RWPE2 (cell line): ENCODE data around the gene ERICH6B.
A peak's percentile ranks its signal among the peaks of the same experiment; 100 is the strongest.

Experiments used
- ATAC-seq: fragments of 200-7000 bp; cut with Tn5 transposase; 3 replicates; pipeline ENCODE4 v1.9.1; 2021; ENCODE audit warnings: low read depth
- DNase-seq: peaks from one replicate; pipeline ENCODE4 v3.0.0-alpha.2; 2020; ENCODE audit warnings: low spot score
- H3K27ac ChIP-seq: fragments of 450-650 bp; 2 replicates; pipeline ENCODE4 v1.5.1; 2017; ENCODE audit warnings: mild to moderate bottlenecking; ENCODE audit not compliant: poor library complexity, severe bottlenecking
- H3K27me3 ChIP-seq: fragments of 250-450 bp; sonication (Bioruptor Pico); 2 replicates; pipeline ENCODE4 v1.5.1; 2021; ENCODE audit warnings: mild to moderate bottlenecking, moderate library complexity; ENCODE audit not compliant: insufficient read depth, poor library complexity, severe bottlenecking
- H3K36me3 ChIP-seq: fragments of 250-450 bp; sonication (Bioruptor Pico); 2 replicates; pipeline ENCODE4 v1.5.1; 2020; ENCODE audit warnings: low read depth, mild to moderate bottlenecking, moderate library complexity
- H3K4me1 ChIP-seq: fragments of 250-450 bp; sonication (Bioruptor Pico); 2 replicates; pipeline ENCODE4 v1.5.1; 2021; ENCODE audit warnings: mild to moderate bottlenecking, moderate library complexity; ENCODE audit not compliant: insufficient read depth, poor library complexity, severe bottlenecking
- H3K4me3 ChIP-seq: fragments of 250-450 bp; sonication (Bioruptor Pico); 2 replicates; pipeline ENCODE4 v1.5.1; 2021; ENCODE audit warnings: mild to moderate bottlenecking, moderate library complexity; ENCODE audit not compliant: severe bottlenecking
- H3K9me3 ChIP-seq: fragments of 250-450 bp; sonication (Bioruptor Pico); 2 replicates; pipeline ENCODE4 v1.5.1; 2021; ENCODE audit warnings: mild to moderate bottlenecking, moderate library complexity; ENCODE audit not compliant: severe bottlenecking
- TF ChIP-seq, protein P1 (sequence below): fragments of 450-650 bp; IDR thresholded peaks from one replicate; pipeline ENCODE4 v1.5.1; 2017; ENCODE audit warnings: mild to moderate bottlenecking, moderate library complexity; ENCODE audit not compliant: poor library complexity, severe bottlenecking

Gene ERICH6B

DNA sequence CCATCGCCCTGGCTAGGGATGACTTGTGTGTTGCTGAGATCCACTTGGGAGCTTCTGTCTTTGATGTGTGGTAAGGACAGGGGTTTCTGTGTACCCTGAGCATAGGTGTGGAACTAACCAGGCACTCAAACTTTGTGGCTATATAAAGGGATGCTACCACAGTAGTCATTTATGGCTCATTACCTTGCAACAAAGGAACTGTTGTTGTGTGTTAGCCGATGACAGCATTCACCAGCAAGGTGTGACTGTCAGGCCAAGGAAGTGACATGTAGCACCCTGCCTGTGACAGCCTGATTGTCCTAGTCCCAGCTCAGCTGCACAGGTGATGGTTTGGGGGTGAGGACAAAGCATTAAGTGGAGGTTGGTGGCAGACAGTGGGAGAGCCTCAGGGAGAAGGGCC, 77.2 kb downstream of the ERICH6B start:
- no peaks in the 10 kb centered on the region for H3K27me3 ChIP-seq
- H3K9me3 ChIP-seq = no peaks in the 10 kb centered on the region
- H3K36me3 ChIP-seq = peaks cover 36% of the 10 kb centered on the region
- no peak overlapping the region for H3K4me3 ChIP-seq
- H3K27ac ChIP-seq = no peak overlapping the region
- TF ChIP-seq, protein P1, sequence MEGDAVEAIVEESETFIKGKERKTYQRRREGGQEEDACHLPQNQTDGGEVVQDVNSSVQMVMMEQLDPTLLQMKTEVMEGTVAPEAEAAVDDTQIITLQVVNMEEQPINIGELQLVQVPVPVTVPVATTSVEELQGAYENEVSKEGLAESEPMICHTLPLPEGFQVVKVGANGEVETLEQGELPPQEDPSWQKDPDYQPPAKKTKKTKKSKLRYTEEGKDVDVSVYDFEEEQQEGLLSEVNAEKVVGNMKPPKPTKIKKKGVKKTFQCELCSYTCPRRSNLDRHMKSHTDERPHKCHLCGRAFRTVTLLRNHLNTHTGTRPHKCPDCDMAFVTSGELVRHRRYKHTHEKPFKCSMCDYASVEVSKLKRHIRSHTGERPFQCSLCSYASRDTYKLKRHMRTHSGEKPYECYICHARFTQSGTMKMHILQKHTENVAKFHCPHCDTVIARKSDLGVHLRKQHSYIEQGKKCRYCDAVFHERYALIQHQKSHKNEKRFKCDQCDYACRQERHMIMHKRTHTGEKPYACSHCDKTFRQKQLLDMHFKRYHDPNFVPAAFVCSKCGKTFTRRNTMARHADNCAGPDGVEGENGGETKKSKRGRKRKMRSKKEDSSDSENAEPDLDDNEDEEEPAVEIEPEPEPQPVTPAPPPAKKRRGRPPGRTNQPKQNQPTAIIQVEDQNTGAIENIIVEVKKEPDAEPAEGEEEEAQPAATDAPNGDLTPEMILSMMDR = no peak
- H3K4me1 ChIP-seq = no peaks in the 10 kb centered on the region
- DNase-seq = no peak
- ATAC-seq = peak; percentile 18; the same call in 1 of the 3 replicates

DNA sequence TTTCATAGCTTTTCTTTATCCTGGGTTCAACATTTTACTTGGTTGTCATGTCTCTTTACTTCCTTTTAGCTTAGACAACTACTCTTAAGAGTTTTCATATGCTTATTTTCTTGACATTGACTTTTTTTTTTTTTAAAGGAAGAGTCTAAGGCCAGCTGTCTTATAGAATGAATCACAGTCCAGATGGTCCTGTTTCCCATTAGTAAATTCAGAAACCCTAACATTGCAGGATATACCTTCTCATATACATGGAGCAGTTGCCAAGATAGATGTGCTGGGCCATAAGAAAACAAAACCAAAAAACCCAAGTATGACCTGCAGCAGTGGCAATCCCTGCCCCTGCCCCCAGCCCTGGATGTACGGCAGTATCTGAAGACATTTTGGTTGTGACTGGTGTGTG, 78.0 kb downstream of the ERICH6B start:
- TF ChIP-seq, protein P1 = no peak
- H3K4me3 ChIP-seq = no peak overlapping the region
- no peaks in the 10 kb centered on the region for H3K4me1 ChIP-seq
- no peak for ATAC-seq
- no peaks in the 10 kb centered on the region for H3K9me3 ChIP-seq
- H3K27ac ChIP-seq = no peak overlapping the region
- H3K27me3 ChIP-seq = no peaks in the 10 kb centered on the region
- DNase-seq = no peak
- peaks cover 43% of the 10 kb centered on the region for H3K36me3 ChIP-seq

DNA sequence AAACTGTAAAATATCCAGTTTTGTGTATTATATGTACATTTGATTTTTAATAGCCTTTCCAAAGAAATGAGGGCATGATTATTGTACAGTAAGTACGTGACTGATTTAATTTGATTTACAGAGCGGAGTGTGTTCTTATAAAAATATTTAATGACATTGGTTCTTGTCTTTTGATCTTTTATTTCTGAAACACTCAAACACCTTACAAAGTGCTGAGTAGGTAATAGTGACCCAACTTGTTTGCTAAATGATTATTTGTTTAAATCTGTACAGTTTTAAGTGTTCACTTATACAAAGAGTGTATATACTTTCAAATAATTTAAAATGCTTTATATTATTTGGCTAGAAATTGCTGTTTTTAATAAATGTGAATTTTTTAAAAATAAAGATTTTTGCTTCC, 79.3 kb downstream of the ERICH6B start:
- DNase-seq (no peak), ATAC-seq (no peak)
- H3K4me1 ChIP-seq = no peaks in the 10 kb centered on the region
- H3K4me3 ChIP-seq = no peak overlapping the region
- H3K9me3 ChIP-seq = no peaks in the 10 kb centered on the region
- H3K27ac ChIP-seq = no peak overlapping the region
- TF ChIP-seq, protein P1 = no peak
- H3K36me3 ChIP-seq = peaks cover 51% of the 10 kb centered on the region
- no peaks in the 10 kb centered on the region for H3K27me3 ChIP-seq

DNA sequence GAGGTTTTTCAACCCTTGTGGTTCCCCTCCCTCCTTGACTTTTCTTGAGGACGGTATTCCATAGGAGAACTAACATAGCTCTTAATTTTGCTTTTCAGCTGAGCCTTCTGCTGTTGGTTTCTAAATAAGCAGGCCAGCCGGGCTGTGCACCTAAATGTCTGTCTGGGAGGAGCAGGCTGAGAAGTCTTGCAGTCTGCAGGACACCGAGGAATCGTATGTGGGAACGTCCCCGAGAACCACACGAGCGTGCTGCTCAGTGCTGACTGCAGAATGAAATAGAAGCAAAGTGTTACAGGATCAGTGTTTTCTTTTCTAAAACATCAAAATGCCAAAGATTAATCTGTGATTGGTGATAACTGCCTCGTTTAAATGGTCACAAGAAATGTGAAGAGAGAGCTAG, 80.9 kb downstream of the ERICH6B start:
- Histone ChIP-seq H3K9me3 (no peaks in the 10 kb centered on the region), H3K4me3 (no peak overlapping the region), H3K27me3 (no peaks in the 10 kb centered on the region), H3K36me3 (peaks cover 68% of the 10 kb centered on the region), H3K27ac (no peak overlapping the region), H3K4me1 (peaks cover 1% of the 10 kb centered on the region)
- no peak for DNase-seq
- TF ChIP-seq, protein P1 = no peak
- no peak for ATAC-seq

DNA sequence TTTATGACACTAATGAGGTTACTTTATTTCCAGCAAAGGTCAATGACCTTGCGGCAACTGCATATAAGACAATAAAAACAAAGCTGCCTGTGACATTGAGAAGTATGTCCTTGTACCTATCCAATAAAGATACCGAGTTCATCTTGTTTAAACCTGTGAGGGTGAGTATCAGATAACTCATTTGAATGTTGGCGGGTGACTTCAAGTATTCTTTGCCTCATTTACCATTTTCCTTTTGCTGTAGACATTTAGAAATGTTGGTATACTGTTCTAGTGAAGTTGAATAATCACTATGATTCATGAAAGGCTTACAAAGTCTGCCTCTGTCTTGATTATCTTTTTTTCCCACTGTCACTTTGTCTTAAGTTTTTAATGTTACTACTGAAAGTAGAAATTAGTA, 85.8 kb downstream of the ERICH6B start:
- Histone ChIP-seq H3K9me3 (no peaks in the 10 kb centered on the region), H3K27ac (peak overlapping the region; percentile 2), H3K27me3 (no peaks in the 10 kb centered on the region), H3K4me1 (peaks cover 28% of the 10 kb centered on the region), H3K4me3 (no peak overlapping the region), H3K36me3 (peaks cover 80% of the 10 kb centered on the region)
- DNase-seq = no peak
- no peak for ATAC-seq
- TF ChIP-seq, protein P1 = no peak
